Measurements from ENCODE around the gene E4F1. TPM values are rescaled to one million over a fixed set of nuclear protein-coding genes. Genes with fewer than 3 reads are reported as not detected.

Gene E4F1
- total RNA-seq, 4 donors from 2014 or later: 24.5 to 38.4 (median 27.0) TPM

GRCh38 chr16:2244926-2245795 is 21.8 kb downstream of the E4F1 start:
- peaks cover 4 to 5% of the 10 kb centered on the region in 2 donors for H3K4me1 ChIP-seq
- no peaks in the 10 kb centered on the region for H3K27me3 ChIP-seq
- no peak overlapping the region for H3K27ac ChIP-seq
- DNase-seq (no peak), ATAC-seq (no peak)
- TF ChIP-seq CTCF (IDR thresholded peaks at IDR 0.05 in 4 of 5, conservative IDR thresholded peaks at IDR 0.05 in 1 of 5) (no peak), POLR2A (IDR thresholded peaks at IDR 0.05) (no peak)
- intact Hi-C loops (cut with DNase I; ENCODE audit: low total_unique reads): no loop called here
- in situ Hi-C loops (cut with MboI; ENCODE audit: low sequenced_read_pairs in 4 of 4): no loop called here
- H3K9me3 ChIP-seq: no peaks in the 10 kb centered on the region
- no peak overlapping the region for H3K4me3 ChIP-seq
- H3K36me3 ChIP-seq: peaks cover 0 to 55% of the 10 kb centered on the region in 2 donors

GRCh38 chr16:2246301-2246885 is 23.0 kb downstream of the E4F1 start:
- no peaks in the 10 kb centered on the region for H3K27me3 ChIP-seq
- H3K4me1 ChIP-seq: peaks cover 11% of the 10 kb centered on the region in 2 donors
- H3K36me3 ChIP-seq: peaks cover 0 to 51% of the 10 kb centered on the region in 2 donors
- in situ Hi-C loops (cut with MboI; ENCODE audit: low sequenced_read_pairs in 4 of 4): no loop called here
- H3K27ac ChIP-seq: peak overlapping the region in 1 of 4 donors; percentile 20
- no peak overlapping the region for H3K4me3 ChIP-seq
- H3K9me3 ChIP-seq: no peaks in the 10 kb centered on the region
- DNase-seq: no peak
- TF ChIP-seq POLR2A (IDR thresholded peaks at IDR 0.05): no peak
- intact Hi-C loops (cut with DNase I; ENCODE audit: low total_unique reads): no loop called here
- no peak for ATAC-seq

GRCh38 chr16:2250652-2251295 is 27.4 kb downstream of the E4F1 start:
- in situ Hi-C loops (cut with MboI; ENCODE audit: low sequenced_read_pairs in 4 of 4) (no loop called here), intact Hi-C loops (cut with DNase I; ENCODE audit: low total_unique reads) (loop anchor here (1.0 to 2.0 kb wide), 6 partner anchors 18 to 228 kb away; partner anchors contain the start of genes ABCA3, RNPS1 and TRAF7)
- H3K36me3 ChIP-seq: peaks cover 0 to 42% of the 10 kb centered on the region in 2 donors
- no peaks in the 10 kb centered on the region for H3K27me3 ChIP-seq
- peaks cover 20 to 22% of the 10 kb centered on the region in 2 donors for H3K4me1 ChIP-seq
- peak in 1 of 2 donors; percentile 66 for DNase-seq
- ATAC-seq: peak; percentile 38 to 46
- no peaks in the 10 kb centered on the region for H3K9me3 ChIP-seq
- peak overlapping the region; percentile 68 to 89 (median 70) for H3K4me3 ChIP-seq
- H3K27ac ChIP-seq: peak overlapping the region; percentile 86 to 97 (median 92)
- TF ChIP-seq POLR2A (IDR thresholded peaks at IDR 0.05) (no peak), CTCF (IDR thresholded peaks at IDR 0.05 in 4 of 5, conservative IDR thresholded peaks at IDR 0.05 in 1 of 5) (no peak)

- intact Hi-C loops (cut with DNase I; ENCODE audit: low total_unique reads): loop anchor here (1.0 to 2.0 kb wide), 6 partner anchors 17 to 229 kb away; partner anchors contain the start of genes ABCA3, RNPS1 and TRAF7
- H3K36me3 ChIP-seq: peaks cover 0 to 42% of the 10 kb centered on the region in 2 donors
- H3K27me3 ChIP-seq: no peaks in the 10 kb centered on the region
Measured at GRCh38 chr16:2251296-2252111, 28.1 kb downstream of the E4F1 start, which contains the start of gene ECI1. Gene ECI1, minus strand, starts transcription at chr16:2251587. Its CDS starts 21 bp downstream, at chr16:2251566.

More at GRCh38 chr16:2251296-2252111, 28.1 kb downstream of the E4F1 start, which contains the start of gene ECI1:
- ATAC-seq (peak; percentile 92 to 96), DNase-seq (peak; percentile 93 to 95)
- in situ Hi-C loops (cut with MboI; ENCODE audit: low sequenced_read_pairs in 4 of 4): no loop called here
- no peaks in the 10 kb centered on the region for H3K9me3 ChIP-seq
- peak within 1 kb of the TSS; percentile 86 to 97 (median 92) for H3K27ac ChIP-seq
- H3K4me1 ChIP-seq: peaks cover 20 to 22% of the 10 kb centered on the region in 2 donors
- TF ChIP-seq CTCF (IDR thresholded peaks at IDR 0.05 in 4 of 5, conservative IDR thresholded peaks at IDR 0.05 in 1 of 5) (peak; percentile 64 to 92 (median 87)), POLR2A (IDR thresholded peaks at IDR 0.05) (peak; percentile 87 to 94)
- H3K4me3 ChIP-seq: peak within 1 kb of the TSS; percentile 68 to 89 (median 70)

Measured in gastrocnemius medialis (tissue), 4 donors.